Measurements from ENCODE around the gene PLA2G5.

PLA2G5 gene

GRCh38 chr1:20073256-20073655 lies 3.3 kb downstream of the PLA2G5 start:
- no peak for DNase-seq (ENCODE audit: low spot score in 2 of 2)
- Mint-ChIP-seq H3K27ac (ENCODE audit: low read depth) (no peak overlapping the region), H3K4me3 (no peak overlapping the region), H3K36me3 (ENCODE audit: insufficient read depth) (no peaks in the 10 kb centered on the region), H3K27me3 (peaks cover 18% of the 10 kb centered on the region), H3K4me1 (peaks cover 7% of the 10 kb centered on the region), H3K9me3 (no peaks in the 10 kb centered on the region)
- ATAC-seq (replicated peaks; ENCODE audit: extremely low read depth, poor library complexity, severe bottlenecking) = no peak

GRCh38 chr1:20074055-20074724 lies 4.2 kb downstream of the PLA2G5 start:
- no peak for DNase-seq (ENCODE audit: low spot score in 2 of 2)
- Mint-ChIP-seq H3K4me1 (peaks cover 13% of the 10 kb centered on the region), H3K36me3 (ENCODE audit: insufficient read depth) (no peaks in the 10 kb centered on the region), H3K9me3 (no peaks in the 10 kb centered on the region), H3K27ac (ENCODE audit: low read depth) (no peak overlapping the region), H3K27me3 (peaks cover 28% of the 10 kb centered on the region), H3K4me3 (no peak overlapping the region)
- ATAC-seq (replicated peaks; ENCODE audit: extremely low read depth, poor library complexity, severe bottlenecking) = no peak

GRCh38 chr1:20074725-20075171 lies 4.8 kb downstream of the PLA2G5 start:
- Mint-ChIP-seq H3K4me1 (peaks cover 13% of the 10 kb centered on the region), H3K27me3 (peaks cover 33% of the 10 kb centered on the region), H3K27ac (ENCODE audit: low read depth) (no peak overlapping the region), H3K4me3 (no peak overlapping the region), H3K9me3 (no peaks in the 10 kb centered on the region), H3K36me3 (ENCODE audit: insufficient read depth) (no peaks in the 10 kb centered on the region)
- DNase-seq (ENCODE audit: low spot score in 2 of 2) (no peak), ATAC-seq (replicated peaks; ENCODE audit: extremely low read depth, poor library complexity, severe bottlenecking) (no peak)

- H3K4me1 Mint-ChIP-seq = peaks cover 13% of the 10 kb centered on the region
Observed at GRCh38 chr1:20075345-20075744, 5.4 kb downstream of the PLA2G5 start.

GRCh38 chr1:20076223-20076622 lies 6.2 kb downstream of the PLA2G5 start:
- no peak overlapping the region for H3K4me3 Mint-ChIP-seq
- peaks cover 48% of the 10 kb centered on the region for H3K27me3 Mint-ChIP-seq
- DNase-seq (ENCODE audit: low spot score in 2 of 2) (no peak), ATAC-seq (replicated peaks; ENCODE audit: extremely low read depth, poor library complexity, severe bottlenecking) (no peak)
- H3K9me3 Mint-ChIP-seq = no peaks in the 10 kb centered on the region
- H3K27ac Mint-ChIP-seq (ENCODE audit: low read depth) = no peak overlapping the region
- H3K4me1 Mint-ChIP-seq = peaks cover 22% of the 10 kb centered on the region
- H3K36me3 Mint-ChIP-seq (ENCODE audit: insufficient read depth) = no peaks in the 10 kb centered on the region

More at GRCh38 chr1:20075345-20075744, 5.4 kb downstream of the PLA2G5 start:
- Mint-ChIP-seq H3K9me3 (no peaks in the 10 kb centered on the region), H3K27ac (ENCODE audit: low read depth) (no peak overlapping the region), H3K27me3 (peaks cover 39% of the 10 kb centered on the region), H3K36me3 (ENCODE audit: insufficient read depth) (no peaks in the 10 kb centered on the region), H3K4me3 (no peak overlapping the region)
- DNase-seq (ENCODE audit: low spot score in 2 of 2) = no peak
- no peak for ATAC-seq (replicated peaks; ENCODE audit: extremely low read depth, poor library complexity, severe bottlenecking)

- Mint-ChIP-seq H3K4me3 (no peak overlapping the region), H3K36me3 (ENCODE audit: insufficient read depth) (no peaks in the 10 kb centered on the region), H3K4me1 (peaks cover 25% of the 10 kb centered on the region), H3K27ac (ENCODE audit: low read depth) (no peak overlapping the region), H3K27me3 (peaks cover 55% of the 10 kb centered on the region), H3K9me3 (no peaks in the 10 kb centered on the region)
- no peak for ATAC-seq (replicated peaks; ENCODE audit: extremely low read depth, poor library complexity, severe bottlenecking)
- DNase-seq (ENCODE audit: low spot score in 2 of 2) = no peak
Observed at GRCh38 chr1:20076710-20077461, 6.9 kb downstream of the PLA2G5 start.

GRCh38 chr1:20078171-20078651 lies 8.2 kb downstream of the PLA2G5 start:
- Mint-ChIP-seq H3K27ac (ENCODE audit: low read depth) (no peak overlapping the region), H3K4me3 (no peak overlapping the region), H3K9me3 (no peaks in the 10 kb centered on the region), H3K27me3 (peaks cover 55% of the 10 kb centered on the region), H3K36me3 (ENCODE audit: insufficient read depth) (peaks cover 2% of the 10 kb centered on the region), H3K4me1 (peaks cover 25% of the 10 kb centered on the region)
- no peak for DNase-seq (ENCODE audit: low spot score in 2 of 2)
- ATAC-seq (replicated peaks; ENCODE audit: extremely low read depth, poor library complexity, severe bottlenecking) = no peak

GRCh38 chr1:20078711-20079110 lies 8.7 kb downstream of the PLA2G5 start:
- H3K4me1 Mint-ChIP-seq = peaks cover 25% of the 10 kb centered on the region
- H3K4me3 Mint-ChIP-seq = no peak overlapping the region
- H3K27me3 Mint-ChIP-seq = peaks cover 55% of the 10 kb centered on the region
- no peak overlapping the region for H3K27ac Mint-ChIP-seq (ENCODE audit: low read depth)
- DNase-seq (ENCODE audit: low spot score in 2 of 2) (no peak), ATAC-seq (replicated peaks; ENCODE audit: extremely low read depth, poor library complexity, severe bottlenecking) (no peak)
- H3K9me3 Mint-ChIP-seq = no peaks in the 10 kb centered on the region
- H3K36me3 Mint-ChIP-seq (ENCODE audit: insufficient read depth) = peaks cover 3% of the 10 kb centered on the region

GRCh38 chr1:20079661-20080305 lies 9.8 kb downstream of the PLA2G5 start:
- Mint-ChIP-seq H3K27me3 (peaks cover 55% of the 10 kb centered on the region), H3K4me1 (peaks cover 25% of the 10 kb centered on the region), H3K4me3 (no peak overlapping the region), H3K9me3 (no peaks in the 10 kb centered on the region), H3K36me3 (ENCODE audit: insufficient read depth) (peaks cover 3% of the 10 kb centered on the region), H3K27ac (ENCODE audit: low read depth) (no peak overlapping the region)
- DNase-seq (ENCODE audit: low spot score in 2 of 2) (no peak), ATAC-seq (replicated peaks; ENCODE audit: extremely low read depth, poor library complexity, severe bottlenecking) (no peak)

- H3K27ac Mint-ChIP-seq (ENCODE audit: low read depth) = peak overlapping the region; percentile 47
- H3K4me3 Mint-ChIP-seq = no peak overlapping the region
- no peak for ATAC-seq (replicated peaks; ENCODE audit: extremely low read depth, poor library complexity, severe bottlenecking)
- no peak for DNase-seq (ENCODE audit: low spot score in 2 of 2)
- peaks cover 3% of the 10 kb centered on the region for H3K36me3 Mint-ChIP-seq (ENCODE audit: insufficient read depth)
- peaks cover 25% of the 10 kb centered on the region for H3K4me1 Mint-ChIP-seq
- peaks cover 55% of the 10 kb centered on the region for H3K27me3 Mint-ChIP-seq
- no peaks in the 10 kb centered on the region for H3K9me3 Mint-ChIP-seq
Observed at GRCh38 chr1:20080441-20081352, 10.7 kb downstream of the PLA2G5 start.

GRCh38 chr1:20081353-20081810 lies 11.4 kb downstream of the PLA2G5 start:
- Mint-ChIP-seq H3K9me3 (no peaks in the 10 kb centered on the region), H3K4me3 (no peak overlapping the region), H3K36me3 (ENCODE audit: insufficient read depth) (peaks cover 3% of the 10 kb centered on the region), H3K27me3 (peaks cover 55% of the 10 kb centered on the region), H3K4me1 (peaks cover 25% of the 10 kb centered on the region), H3K27ac (ENCODE audit: low read depth) (peak overlapping the region; percentile 47)
- ATAC-seq (replicated peaks; ENCODE audit: extremely low read depth, poor library complexity, severe bottlenecking) = no peak
- DNase-seq (ENCODE audit: low spot score in 2 of 2) = no peak

- Mint-ChIP-seq H3K27me3 (peaks cover 42% of the 10 kb centered on the region), H3K36me3 (ENCODE audit: insufficient read depth) (peaks cover 3% of the 10 kb centered on the region), H3K9me3 (no peaks in the 10 kb centered on the region), H3K4me3 (no peak overlapping the region), H3K27ac (ENCODE audit: low read depth) (peak overlapping the region; percentile 3), H3K4me1 (peaks cover 23% of the 10 kb centered on the region)
- no peak for ATAC-seq (replicated peaks; ENCODE audit: extremely low read depth, poor library complexity, severe bottlenecking)
- DNase-seq (ENCODE audit: low spot score in 2 of 2) = no peak
Observed at GRCh38 chr1:20082772-20083171, 12.8 kb downstream of the PLA2G5 start.

Data from central memory CD8-positive, alpha-beta T cell (primary cell).